Uterus (tissue), 4 donors: Measurements from ENCODE around the gene GSDME. TPM values are rescaled to one million over a fixed set of nuclear protein-coding genes. Genes with fewer than 3 reads are reported as not detected.
A peak's percentile ranks its signal among the peaks of the same experiment; 100 is the strongest.

ENCODE experiments used
- DNase-seq, 2 donors: peaks; one replicate each; pipeline ENCODE4 v3.0.0-alpha.2; 2019 to 2020
- H3K27ac ChIP-seq, 2 donors: fragments of 200-600 bp; sonication (generic); 1 replicate in 1 of 2; 2 replicates in 1 of 2; pipeline ENCODE4 v1.5.1; 2016 to 2018
- H3K27me3 ChIP-seq, 2 donors: fragments of 200-600 bp; sonication (generic); one replicate each; pipeline ENCODE4 v1.5.1; 2018 to 2019; ENCODE audit warnings: control low read depth in 1 of 2
- H3K36me3 ChIP-seq, 2 donors: fragments of 200-600 bp; sonication (generic); one replicate each; pipeline ENCODE4 v1.5.1; 2019; ENCODE audit warnings: control low read depth in 1 of 2
- H3K4me1 ChIP-seq, 2 donors: fragments of 200-600 bp; sonication (generic); one replicate each; pipeline ENCODE4 v1.5.1; 2018 to 2019; ENCODE audit warnings: control low read depth in 1 of 2
- H3K4me3 ChIP-seq, 2 donors: fragments of 200-600 bp; sonication (generic); 1 replicate in 1 of 2; 2 replicates in 1 of 2; pipeline ENCODE4 v1.5.1; 2018 to 2019; ENCODE audit warnings: mild to moderate bottlenecking in 1 of 2
- H3K9me3 ChIP-seq, 2 donors: fragments of 200-600 bp; sonication (generic); one replicate each; pipeline ENCODE4 v1.5.1; 2019; ENCODE audit warnings: control low read depth in 1 of 2
- CTCF ChIP-seq, 4 experiments: fragments of 200-600 bp in 2 of 4; fragments of 450-650 bp in 2 of 4; sonication (generic) in 2 of 4; IDR thresholded peaks; one replicate each; pipeline ENCODE4 v1.5.1; 2016 to 2019; ENCODE audit warnings: antibody characterized with exemption in 4 of 4, mild to moderate bottlenecking in 2 of 4, moderate library complexity in 1 of 4
- POLR2A ChIP-seq, 2 donors: fragments of 450-650 bp; IDR thresholded peaks; one replicate each; pipeline ENCODE4 v1.6.1; 2016; ENCODE audit warnings: antibody characterized with exemption in 2 of 2, mild to moderate bottlenecking in 1 of 2, moderate library complexity in 1 of 2
- intact Hi-C: fragments of 100-400 bp; cut with DNase I; formaldehyde crosslinking; loops from one replicate; pipeline ENCODE4 v1.15.1; 2023; ENCODE audit warnings: low total_unique reads
- total RNA-seq, 4 donors: library from RNA; depleted of rRNA in 3 of 4; stranded (reverse); fragments of >200 nt in 3 of 4; gene quantifications; one replicate each; pipeline versions ENCODE4 v1.1.0 to v1.2.4, GENCODE V29; 2014 to 2023
- donor health status: DM: yes; HTN: yes; CAD: no.

The GSDME gene
- total RNA-seq, 4 donors from 2014 or later: 10.8 to 25.5 (median 20.8) TPM

- Histone ChIP-seq H3K4me3 (no peak overlapping the region), H3K27me3 (no peaks in the 10 kb centered on the region), H3K4me1 (peaks cover 0 to 7% of the 10 kb centered on the region in 2 donors), H3K9me3 (no peaks in the 10 kb centered on the region), H3K36me3 (no peaks in the 10 kb centered on the region), H3K27ac (no peak overlapping the region)
- TF ChIP-seq POLR2A (IDR thresholded peaks at IDR 0.05): no peak
- no peak for TF ChIP-seq CTCF (IDR thresholded peaks at IDR 0.05)
- intact Hi-C loops: no loop called here
- DNase-seq: no peak
Measured at GRCh38 chr7:24731313-24731712, 26.0 kb downstream of the GSDME start.

- H3K9me3 ChIP-seq: no peaks in the 10 kb centered on the region
- no peaks in the 10 kb centered on the region for H3K27me3 ChIP-seq
- H3K36me3 ChIP-seq: no peaks in the 10 kb centered on the region
- intact Hi-C loops: no loop called here
- TF ChIP-seq CTCF (IDR thresholded peaks at IDR 0.05): no peak
- H3K4me3 ChIP-seq: no peak overlapping the region
- DNase-seq: no peak
- peaks cover 0 to 7% of the 10 kb centered on the region in 2 donors for H3K4me1 ChIP-seq
- no peak overlapping the region for H3K27ac ChIP-seq
Measured at GRCh38 chr7:24730018-24730369, 27.3 kb downstream of the GSDME start.

GRCh38 chr7:24729365-24730017 is 27.8 kb downstream of the GSDME start:
- no peaks in the 10 kb centered on the region for H3K9me3 ChIP-seq
- H3K4me3 ChIP-seq: no peak overlapping the region
- TF ChIP-seq CTCF (IDR thresholded peaks at IDR 0.05): no peak
- H3K36me3 ChIP-seq: no peaks in the 10 kb centered on the region
- peak in 1 of 2 donors; percentile 40 for DNase-seq
- H3K27me3 ChIP-seq: no peaks in the 10 kb centered on the region
- peaks cover 0 to 7% of the 10 kb centered on the region in 2 donors for H3K4me1 ChIP-seq
- H3K27ac ChIP-seq: peak overlapping the region; percentile 59 to 61
- intact Hi-C loops: no loop called here

GRCh38 chr7:24728503-24729364 is 28.5 kb downstream of the GSDME start:
- Histone ChIP-seq H3K36me3 (no peaks in the 10 kb centered on the region), H3K9me3 (no peaks in the 10 kb centered on the region), H3K27ac (peak overlapping the region; percentile 59 to 61), H3K27me3 (no peaks in the 10 kb centered on the region), H3K4me3 (no peak overlapping the region), H3K4me1 (peaks cover 0 to 7% of the 10 kb centered on the region in 2 donors)
- intact Hi-C loops: no loop called here
- no peak for TF ChIP-seq CTCF (IDR thresholded peaks at IDR 0.05)
- TF ChIP-seq POLR2A (IDR thresholded peaks at IDR 0.05): no peak
- DNase-seq: peak; percentile 33 to 62

- Histone ChIP-seq H3K27ac (peak overlapping the region; percentile 59 to 61), H3K36me3 (no peaks in the 10 kb centered on the region), H3K4me3 (no peak overlapping the region), H3K27me3 (no peaks in the 10 kb centered on the region), H3K4me1 (peaks cover 0 to 7% of the 10 kb centered on the region in 2 donors), H3K9me3 (no peaks in the 10 kb centered on the region)
- intact Hi-C loops: no loop called here
- no peak for DNase-seq
- TF ChIP-seq POLR2A (IDR thresholded peaks at IDR 0.05) (no peak), CTCF (IDR thresholded peaks at IDR 0.05) (no peak)
Measured at GRCh38 chr7:24728121-24728500, 29.2 kb downstream of the GSDME start.
